Stimulated activated CD4-positive, alpha-beta T cell treated with anti-CD3 and anti-CD28 coated beads, Interleukin-1b, Interleukin-23, amount 100 ng/mL, for 4 hours (primary cell): Measurements from ENCODE around the gene ZNF646.

Source experiments
- DNase-seq, 2 donors: peaks; one replicate each; pipeline ENCODE4 v3.0.0-alpha.2; 2020; ENCODE audit warnings: low read depth in 2 of 2

The ZNF646 gene

DNA sequence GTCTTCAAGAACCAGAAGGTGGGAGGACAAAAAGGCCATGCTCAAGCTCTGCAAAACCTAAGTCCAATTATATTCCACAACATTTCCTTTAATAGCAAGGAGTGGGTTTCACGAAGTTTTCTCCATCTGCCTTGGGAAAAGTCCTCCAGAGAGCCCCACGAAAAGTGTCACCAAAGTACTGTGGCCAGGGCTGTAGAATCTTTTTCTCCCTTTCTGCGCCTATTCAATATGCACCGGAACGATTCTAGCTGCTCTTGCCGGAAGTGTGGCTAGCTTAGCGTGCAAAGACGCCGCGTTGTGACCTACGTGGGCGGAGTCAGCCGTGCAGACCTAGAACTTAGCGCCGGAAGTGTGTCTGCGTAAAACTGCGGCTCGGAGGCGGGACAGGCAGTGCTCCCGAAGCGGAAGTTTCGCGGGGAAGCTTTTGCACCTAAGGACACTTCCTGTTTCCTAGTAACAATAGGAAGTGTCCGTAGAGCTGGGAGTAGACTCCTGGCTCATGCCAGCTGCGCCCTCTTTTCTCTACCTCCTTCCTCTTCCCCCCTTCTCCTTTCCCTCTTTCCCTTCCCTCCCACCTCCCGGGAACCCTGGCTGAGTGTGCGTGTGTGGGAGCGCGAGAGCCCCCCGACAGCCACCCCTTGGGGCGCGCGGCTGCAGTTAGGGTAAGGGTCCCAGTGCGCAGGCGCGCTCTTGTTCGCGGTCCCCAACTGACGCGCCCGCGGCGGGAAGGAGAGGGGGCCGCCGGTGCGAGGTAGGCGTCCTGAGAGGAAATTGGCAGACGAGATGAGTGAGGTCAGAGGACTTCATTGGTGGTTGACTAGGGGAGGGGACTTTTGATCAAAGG lies at the start of gene ZNF646, which contains the start of gene ZNF668:
Gene ZNF646 (plus strand): TSS at position 453 of the 844 bp plus-strand sequence. CDS start 1,903 bp downstream, outside the sequence.
Gene ZNF668 (minus strand): TSS at position 271 of the 844 bp plus-strand sequence. CDS start 9,781 bp downstream, outside the sequence.
- peak; percentile 89 to 94 for DNase-seq

- DNase-seq: no peak
Measured at GRCh38 chr16:31025339-31025738, 48.9 kb upstream of the ZNF646 start.

DNA sequence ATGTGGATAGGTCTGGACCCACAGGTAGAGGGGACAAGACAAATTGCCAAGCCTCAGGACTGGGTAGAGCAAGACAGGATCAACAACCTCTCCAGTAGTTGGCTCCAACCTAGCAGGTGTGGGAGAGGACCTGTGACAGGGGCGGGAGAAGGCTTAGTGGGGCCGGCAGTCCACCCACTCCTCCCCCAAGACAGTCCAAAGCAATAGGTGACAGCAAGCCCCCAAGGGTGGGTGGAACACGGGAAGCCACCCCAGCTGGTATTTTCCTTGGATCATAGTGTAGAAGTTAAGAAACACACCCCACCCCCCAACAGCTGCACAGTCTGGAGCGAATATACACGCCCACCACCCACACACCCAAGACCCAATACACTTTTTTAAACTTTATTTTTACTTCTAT lies 45.0 kb upstream of the ZNF646 start:
- no peak for DNase-seq

DNA sequence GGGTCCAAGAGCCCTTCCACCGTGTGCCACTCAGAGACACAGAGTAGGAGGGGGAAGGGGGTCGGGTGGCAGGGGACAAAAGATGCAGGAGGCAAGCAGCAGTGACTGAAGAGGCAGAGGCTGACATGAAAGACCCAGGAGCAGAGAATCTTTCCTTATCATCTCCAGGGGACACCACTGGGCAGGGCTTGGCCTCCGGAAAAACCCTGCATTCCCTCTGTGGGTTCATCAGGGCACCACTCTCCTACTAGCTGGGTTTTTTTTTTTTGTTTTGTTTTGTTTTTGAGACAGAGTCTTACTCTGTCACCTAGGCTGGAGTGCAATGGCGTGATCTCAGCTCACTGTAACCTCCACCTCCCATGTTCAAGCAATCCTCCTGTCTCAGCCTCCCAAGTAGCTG lies 42.9 kb upstream of the ZNF646 start:
- no peak for DNase-seq

DNA sequence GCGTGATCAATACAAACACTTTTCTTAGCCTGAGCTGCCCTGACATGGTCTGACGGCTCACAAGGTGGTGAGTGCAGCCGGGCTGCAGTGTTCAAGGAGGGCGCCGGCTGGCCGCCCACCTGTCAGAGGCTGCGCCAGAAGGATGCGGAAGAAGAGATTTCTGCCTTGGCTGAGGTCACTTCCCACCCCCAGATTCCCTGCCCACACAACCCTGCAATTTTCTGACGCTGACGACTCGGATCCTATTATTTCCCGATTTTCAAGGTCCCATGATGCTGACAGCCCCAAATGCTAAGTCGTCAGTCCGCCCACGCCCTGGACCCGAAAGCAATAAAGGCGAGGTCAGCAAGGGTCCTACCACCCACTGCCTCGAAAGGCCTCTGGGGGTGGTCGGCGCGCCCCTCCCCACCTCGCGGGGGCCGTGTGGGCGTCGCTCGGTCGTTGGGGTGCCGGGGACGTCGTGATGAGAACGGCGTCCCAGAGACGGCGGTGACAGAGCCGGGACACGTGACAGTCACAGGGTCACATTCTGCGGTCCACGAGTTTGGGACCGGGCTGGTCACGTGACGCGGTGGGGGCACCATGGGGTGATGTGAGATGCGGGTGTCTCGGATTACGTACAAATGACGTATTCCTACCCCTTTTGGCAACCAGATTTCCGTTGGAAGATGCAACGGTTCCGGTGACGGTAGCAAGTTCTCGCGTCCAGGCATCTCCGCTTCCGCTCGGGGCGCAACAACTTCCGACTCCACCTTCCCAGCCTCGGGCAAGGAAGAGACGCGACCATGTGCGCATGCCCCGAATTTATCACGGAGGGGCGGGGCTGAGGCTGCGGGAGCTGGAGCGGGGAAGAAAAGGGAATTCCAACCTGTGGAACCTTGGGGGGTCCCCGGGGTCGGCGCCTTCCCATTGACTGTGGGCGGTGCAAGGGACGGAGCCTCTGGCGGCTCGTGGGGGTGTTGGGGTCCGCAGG lies 41.2 kb upstream of the ZNF646 start, which contains the start of gene STX4:
Gene STX4 (plus strand): TSS at position 823 of the 973 bp plus-strand sequence. CDS start 248 bp downstream, outside the sequence.
- DNase-seq: peak; percentile 93 to 94

- peak; percentile 77 to 83 for DNase-seq
Measured at GRCh38 chr16:31033709-31034492, 40.3 kb upstream of the ZNF646 start.

DNA sequence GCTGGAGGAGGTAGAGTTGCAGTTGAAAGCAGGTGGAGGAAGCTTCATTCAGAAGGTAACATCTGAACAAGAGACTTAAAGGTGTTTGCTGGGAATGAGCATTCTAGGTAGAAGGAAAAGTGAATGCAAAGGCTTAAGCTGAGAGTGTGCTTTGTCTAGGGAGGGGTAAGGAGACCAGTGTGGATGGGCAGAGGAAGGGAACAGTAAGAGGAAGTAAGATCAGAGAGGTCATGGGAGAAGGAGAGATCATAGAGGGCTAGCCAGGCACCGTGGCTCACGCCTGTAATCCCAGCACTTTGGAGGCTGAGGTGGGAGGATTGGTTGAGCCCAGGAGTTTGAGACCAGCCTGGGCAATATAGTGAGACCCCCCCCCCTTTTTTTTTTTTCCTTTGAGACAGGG lies 37.5 kb upstream of the ZNF646 start:
- no peak for DNase-seq

- DNase-seq: no peak
Measured at GRCh38 chr16:31038993-31039392, 35.2 kb upstream of the ZNF646 start.

- no peak for DNase-seq
Measured at GRCh38 chr16:31042866-31043265, 31.4 kb upstream of the ZNF646 start.

DNA sequence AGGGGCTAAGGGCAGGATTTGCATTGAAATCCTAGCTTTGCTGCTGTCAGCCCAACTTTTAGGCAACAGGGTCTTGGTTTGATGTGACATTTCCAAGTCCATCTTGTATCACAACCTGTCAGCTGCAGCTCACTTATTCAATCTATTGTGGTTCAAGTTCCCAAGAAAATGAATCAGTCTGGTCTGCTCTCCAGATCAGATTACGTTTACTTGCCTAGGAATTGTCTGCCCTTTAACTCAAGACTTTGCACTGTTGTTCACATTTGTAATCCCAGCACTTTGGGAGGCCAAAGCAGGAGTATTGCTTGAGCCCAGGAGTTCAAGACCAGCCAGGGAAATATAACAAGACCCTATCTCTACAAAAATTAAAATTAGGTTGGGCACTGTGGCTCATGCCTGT lies 30.9 kb upstream of the ZNF646 start:
- no peak for DNase-seq

GRCh38 chr16:31043898-31044481 lies 30.2 kb upstream of the ZNF646 start:
- DNase-seq: no peak

GRCh38 chr16:31050280-31051030 lies 23.8 kb upstream of the ZNF646 start:
- DNase-seq: no peak

GRCh38 chr16:31052114-31052513 lies 22.1 kb upstream of the ZNF646 start:
- no peak for DNase-seq

- DNase-seq: no peak
Measured at GRCh38 chr16:31055613-31056012, 18.6 kb upstream of the ZNF646 start.

DNA sequence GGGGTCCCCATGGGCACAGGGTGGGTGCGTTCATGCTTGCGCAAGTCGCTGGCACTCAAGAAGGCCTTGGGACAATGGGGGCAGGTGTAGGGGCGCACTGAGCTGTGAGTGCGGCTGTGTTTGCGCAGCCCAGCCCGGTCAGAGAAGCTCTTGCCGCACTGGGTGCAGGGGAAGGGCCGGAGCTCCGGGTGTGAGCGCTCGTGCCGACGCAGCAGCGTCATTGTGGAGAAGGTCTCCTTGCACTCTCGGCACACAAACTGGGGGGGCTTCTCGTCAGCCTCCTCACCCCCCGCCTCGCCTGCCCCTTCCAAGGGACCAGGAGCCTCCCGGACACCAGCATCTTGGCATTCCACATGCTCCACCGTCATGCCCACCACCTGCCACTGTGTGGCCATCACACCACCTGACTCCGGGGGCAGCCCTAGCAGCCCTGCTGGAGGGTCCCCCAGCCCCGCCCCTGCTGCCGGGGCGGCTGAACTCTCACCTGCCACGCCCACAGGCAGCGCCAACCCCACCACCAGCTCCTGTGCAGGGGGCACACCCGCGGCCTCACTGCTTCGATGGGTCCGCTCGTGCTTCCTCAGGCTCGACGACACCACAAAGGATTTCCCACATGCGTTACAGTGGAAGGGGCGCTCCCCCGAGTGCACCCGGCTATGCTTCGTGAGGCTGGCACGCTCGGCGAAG lies 13.0 kb upstream of the ZNF646 start:
- no peak for DNase-seq

- no peak for DNase-seq
Measured at GRCh38 chr16:31061813-31062440, 12.3 kb upstream of the ZNF646 start.

DNA sequence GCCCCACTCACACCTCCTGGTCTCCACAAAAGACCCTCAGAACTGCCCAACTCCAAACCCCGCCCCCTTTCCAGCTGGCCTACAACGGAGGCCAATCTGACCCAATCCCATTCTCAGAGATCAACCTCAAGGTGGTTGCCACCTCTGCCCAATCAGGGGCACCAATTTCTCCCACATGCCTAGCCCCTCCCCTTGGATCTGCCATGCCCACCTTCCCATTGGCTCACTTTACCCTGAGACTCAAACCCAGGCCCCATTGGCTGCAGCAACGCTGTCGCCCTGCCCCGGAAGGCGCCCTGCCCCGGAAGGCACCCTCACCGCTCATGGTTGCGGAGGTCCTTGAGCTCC lies 10.8 kb upstream of the ZNF646 start:
- no peak for DNase-seq

DNA sequence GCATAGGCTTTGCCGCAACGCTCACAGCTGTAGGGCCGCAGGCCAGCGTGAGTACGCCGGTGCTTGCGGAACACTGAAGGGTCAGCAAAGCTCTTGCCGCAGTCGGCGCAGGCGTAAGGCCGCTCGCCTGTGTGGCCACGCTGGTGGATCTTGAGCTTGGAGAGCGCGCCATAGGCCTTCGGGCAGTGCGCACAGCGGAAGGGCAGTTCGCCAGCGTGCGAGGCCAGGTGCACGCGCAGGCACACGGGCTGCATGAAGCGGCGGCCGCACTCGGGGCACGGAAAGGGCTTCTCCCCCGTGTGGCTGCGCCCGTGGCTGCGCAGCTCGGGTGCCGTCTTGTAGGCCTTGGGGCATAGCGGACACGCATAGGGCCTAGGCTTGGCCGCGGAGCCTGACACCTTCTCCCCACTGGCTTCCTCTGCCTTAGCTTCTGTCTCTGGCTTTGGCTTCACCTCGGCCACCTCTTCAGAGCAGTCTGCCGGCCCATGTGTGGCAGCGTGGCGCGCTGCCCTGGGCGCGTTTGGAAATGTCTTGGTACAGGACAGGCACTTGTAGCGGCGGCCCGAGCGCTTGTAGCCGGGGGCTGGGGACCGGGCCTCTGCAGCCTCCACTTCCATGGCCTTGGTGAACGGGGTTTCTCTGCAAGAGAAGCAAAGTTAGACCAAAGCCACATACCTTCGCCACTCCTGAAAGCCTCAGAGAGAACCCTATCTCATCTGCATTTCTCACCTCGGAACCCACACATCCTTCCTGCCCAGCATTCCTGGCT lies 10.2 kb upstream of the ZNF646 start:
- DNase-seq: no peak
